Heart left ventricle (tissue), 13 donors: ENCODE measurements around the gene DYSF.

Source experiments
- CTCF ChIP-seq, 12 donors: fragments of 200-600 bp; sonication (generic) in 4 of 12; IDR thresholded peaks; one replicate each; pipeline versions ENCODE4 v1.5.0 to v1.8.0; 2018 to 2022; ENCODE audit warnings: antibody characterized with exemption in 12 of 12, mild to moderate bottlenecking in 5 of 12
- POLR2A ChIP-seq, 2 donors: fragments of 450-650 bp; IDR thresholded peaks; one replicate each; pipeline ENCODE4 v1.6.1; 2017; ENCODE audit warnings: antibody characterized with exemption in 2 of 2, mild to moderate bottlenecking in 2 of 2, moderate library complexity in 2 of 2
- donor health status: ischemic (EF 13 %, LVEDD 7.1; RV severe dilation, severe dysfunction).
- donor health status: DM: no; HTN: yes; CAD: no.
- donor health status: DM: no; HTN: no; CAD: no.
- donor health status: ischemic (EF 25% LVEDD 6.9; RV normal size, moderate dysfunction).
- donor health status: ischemic (EF 25% LVEDD 5.7; RV mildly dilated, moderate dysfunction).
- donor health status: ischemic (EF 35%, LVEDD 5.7; RV mildly dilated, moderate dysfunction).
- donor health status: nonischemic (EF 11% LVEDD 7.7; RV severe dilation, severe dysfunction).
- donor health status: DM: yes; HTN: yes; CAD: no.
- donor health status: PGD.
- donor health status: ischemic (EF 29% LVEDD 5.4; RV normal size, mild dysfunction).
- donor health status: nonischemic (EF 23%, LVEDD 6.1; RV moderate dilation, normal function).

DNA sequence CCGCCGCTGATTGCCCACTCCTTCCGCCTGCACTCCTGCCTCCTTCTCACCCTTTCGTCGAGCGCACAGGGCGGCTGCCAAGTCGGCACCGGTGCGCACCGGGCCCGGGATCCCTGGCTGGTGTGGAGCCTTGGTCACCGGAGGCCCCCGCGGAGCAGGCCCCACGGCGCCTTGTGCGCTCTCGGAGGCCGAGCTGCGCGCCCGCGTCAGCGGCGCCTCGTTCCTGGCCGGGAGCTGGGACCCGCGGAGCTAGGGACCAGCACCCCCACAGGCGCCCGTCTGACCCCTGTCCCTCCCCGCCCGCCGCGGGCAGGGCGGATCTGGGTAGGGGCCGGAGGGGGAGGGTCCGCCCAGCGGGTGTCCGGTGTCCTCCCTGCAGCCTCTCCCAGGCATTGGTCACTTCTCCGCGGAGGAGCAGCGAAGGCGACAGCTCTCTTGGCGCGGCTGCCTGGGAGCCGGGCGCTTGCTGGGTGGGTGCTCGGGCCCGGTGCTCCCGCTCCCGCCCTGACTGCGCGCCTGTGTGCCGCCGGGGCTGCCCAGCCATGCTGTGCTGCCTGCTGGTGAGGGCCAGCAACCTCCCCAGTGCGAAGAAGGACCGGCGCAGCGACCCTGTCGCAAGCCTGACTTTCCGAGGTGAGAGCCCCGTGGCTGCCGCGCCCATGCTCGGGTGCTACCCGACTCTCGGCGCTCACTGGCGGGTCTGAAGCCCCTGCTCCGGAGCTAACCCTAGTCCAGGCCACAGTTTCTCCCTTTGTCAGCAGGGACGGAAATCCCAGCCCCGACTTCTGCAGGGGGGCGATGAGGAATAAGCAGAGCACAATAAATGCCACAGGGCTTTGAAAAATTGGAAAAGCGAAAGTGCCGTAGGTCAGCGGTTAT is 13.2 kb downstream of the DYSF start:
- TF ChIP-seq CTCF (IDR thresholded peaks at IDR 0.05): no peak
- TF ChIP-seq POLR2A (IDR thresholded peaks at IDR 0.05): peak in 1 of 2 donors; percentile 66
